ENCODE data around the gene CABLES1. TPM values are rescaled to one million over a fixed set of nuclear protein-coding genes. Genes with fewer than 3 reads are reported as not detected.

The CABLES1 gene
- total and polyA plus RNA-seq, 12 donors = 2.1 to 11.9 (median 5.3) TPM

GRCh38 chr18:23191232-23191631, 55.9 kb downstream of the CABLES1 start:
- H3K9me3 ChIP-seq (replicated peaks in 1 of 3) = no peaks in the 10 kb centered on the region
- WGBS, 4 donors = 92 to 97% (median 94%) methylated on average over 1 of the region's 1 CpG
- no peaks in the 10 kb centered on the region for H3K27me3 ChIP-seq
- intact Hi-C loops (cut with DNase I) = no loop called here
- no peak for DNase-seq
- TF ChIP-seq POLR2A (IDR thresholded peaks at IDR 0.05) = no peak
- H3K4me1 ChIP-seq (replicated peaks in 1 of 2) = peaks cover 0 to 12% of the 10 kb centered on the region in 2 donors
- H3K27ac ChIP-seq = no peak overlapping the region
- no peaks in the 10 kb centered on the region for H3K36me3 ChIP-seq (replicated peaks in 1 of 2)
- no peak overlapping the region for H3K4me3 ChIP-seq

GRCh38 chr18:23193742-23194141, 58.5 kb downstream of the CABLES1 start:
- intact Hi-C loops (cut with DNase I) = no loop called here
- Histone ChIP-seq H3K36me3 (replicated peaks in 1 of 2) (no peaks in the 10 kb centered on the region), H3K27ac (no peak overlapping the region), H3K27me3 (no peaks in the 10 kb centered on the region), H3K9me3 (replicated peaks in 1 of 3) (no peaks in the 10 kb centered on the region), H3K4me1 (replicated peaks in 1 of 2) (peaks cover 0 to 12% of the 10 kb centered on the region in 2 donors), H3K4me3 (no peak overlapping the region)
- DNase-seq = no peak
- TF ChIP-seq, protein P1, sequence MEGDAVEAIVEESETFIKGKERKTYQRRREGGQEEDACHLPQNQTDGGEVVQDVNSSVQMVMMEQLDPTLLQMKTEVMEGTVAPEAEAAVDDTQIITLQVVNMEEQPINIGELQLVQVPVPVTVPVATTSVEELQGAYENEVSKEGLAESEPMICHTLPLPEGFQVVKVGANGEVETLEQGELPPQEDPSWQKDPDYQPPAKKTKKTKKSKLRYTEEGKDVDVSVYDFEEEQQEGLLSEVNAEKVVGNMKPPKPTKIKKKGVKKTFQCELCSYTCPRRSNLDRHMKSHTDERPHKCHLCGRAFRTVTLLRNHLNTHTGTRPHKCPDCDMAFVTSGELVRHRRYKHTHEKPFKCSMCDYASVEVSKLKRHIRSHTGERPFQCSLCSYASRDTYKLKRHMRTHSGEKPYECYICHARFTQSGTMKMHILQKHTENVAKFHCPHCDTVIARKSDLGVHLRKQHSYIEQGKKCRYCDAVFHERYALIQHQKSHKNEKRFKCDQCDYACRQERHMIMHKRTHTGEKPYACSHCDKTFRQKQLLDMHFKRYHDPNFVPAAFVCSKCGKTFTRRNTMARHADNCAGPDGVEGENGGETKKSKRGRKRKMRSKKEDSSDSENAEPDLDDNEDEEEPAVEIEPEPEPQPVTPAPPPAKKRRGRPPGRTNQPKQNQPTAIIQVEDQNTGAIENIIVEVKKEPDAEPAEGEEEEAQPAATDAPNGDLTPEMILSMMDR (IDR thresholded peaks at IDR 0.05) = no peak
- no peak for TF ChIP-seq POLR2A (IDR thresholded peaks at IDR 0.05)
- WGBS, 4 donors = 67 to 69% (median 68%) methylated on average over 2 of the region's 2 CpGs

- no peaks in the 10 kb centered on the region for H3K27me3 ChIP-seq
- peak overlapping the region in 2 of 5 donors; percentile 30 to 51 for H3K27ac ChIP-seq
- 69 to 76% (median 72%) methylated on average over 14 of the region's 14 CpGs for WGBS, 4 donors
- H3K9me3 ChIP-seq (replicated peaks in 1 of 3) = no peaks in the 10 kb centered on the region
- TF ChIP-seq, protein P1 (IDR thresholded peaks at IDR 0.05) = no peak
- TF ChIP-seq POLR2A (IDR thresholded peaks at IDR 0.05) = no peak
- no peaks in the 10 kb centered on the region for H3K36me3 ChIP-seq (replicated peaks in 1 of 2)
- no peak overlapping the region for H3K4me3 ChIP-seq
- peak in 1 of 7 donors; percentile 8 for DNase-seq
- peaks cover 0 to 12% of the 10 kb centered on the region in 2 donors for H3K4me1 ChIP-seq (replicated peaks in 1 of 2)
- intact Hi-C loops (cut with DNase I) = no loop called here
Measured at GRCh38 chr18:23194155-23194996, 59.1 kb downstream of the CABLES1 start.

DNA sequence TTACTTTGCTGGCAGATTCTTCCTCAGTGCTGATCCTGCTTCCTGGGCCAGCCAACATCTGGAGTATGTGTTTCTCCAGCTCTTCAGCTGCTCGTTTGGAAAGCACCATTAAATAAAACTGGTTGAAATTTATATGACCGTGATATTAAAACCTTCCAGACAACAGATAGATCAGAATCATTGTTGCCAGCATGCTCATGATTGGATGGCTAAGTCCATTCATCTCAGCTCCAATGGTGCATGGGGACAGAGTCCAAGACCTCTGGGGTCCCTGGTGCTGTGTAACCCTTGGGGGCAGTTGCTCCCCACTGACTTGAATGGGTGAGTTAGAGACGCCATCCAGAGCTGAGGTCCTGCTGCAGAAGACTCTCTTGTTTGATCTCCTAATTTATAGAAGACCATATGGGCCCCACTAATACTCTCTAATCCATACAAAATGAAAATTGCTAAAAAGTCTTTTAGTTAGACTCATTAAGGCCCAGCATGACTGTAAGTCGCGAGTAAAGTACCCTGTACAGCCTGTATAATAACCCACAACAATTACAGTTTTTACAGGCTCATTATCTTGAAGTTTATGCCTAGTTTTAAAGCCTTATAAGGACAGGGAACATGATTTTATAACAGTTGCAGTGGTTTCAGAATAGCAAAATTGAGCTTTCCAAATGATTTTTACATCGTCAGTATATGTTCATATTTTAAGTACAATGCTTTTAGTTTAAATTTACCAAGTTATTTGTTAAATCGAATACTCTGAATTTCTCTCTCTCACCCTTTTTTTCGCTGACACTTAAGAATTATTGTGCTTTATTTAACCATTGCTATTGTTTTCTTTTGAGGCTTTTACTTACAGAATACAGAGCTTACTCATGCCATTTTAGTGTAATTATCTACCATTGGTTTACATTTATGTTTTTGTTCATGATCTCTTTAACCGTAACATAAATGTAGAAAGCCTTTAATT, 60.0 kb downstream of the CABLES1 start:
- Histone ChIP-seq H3K9me3 (replicated peaks in 1 of 3) (no peaks in the 10 kb centered on the region), H3K27me3 (no peaks in the 10 kb centered on the region), H3K36me3 (replicated peaks in 1 of 2) (no peaks in the 10 kb centered on the region), H3K4me1 (replicated peaks in 1 of 2) (peaks cover 0 to 12% of the 10 kb centered on the region in 2 donors), H3K27ac (peak overlapping the region in 2 of 5 donors; percentile 13 to 30), H3K4me3 (no peak overlapping the region)
- no peak for DNase-seq
- intact Hi-C loops (cut with DNase I) = no loop called here
- 87 to 92% (median 89%) methylated on average over 9 of the region's 9 CpGs for WGBS, 4 donors
- no peak for TF ChIP-seq POLR2A (IDR thresholded peaks at IDR 0.05)

Data from adrenal gland (tissue), 12 donors.